ENCODE data around the gene PXDN. TPM values are rescaled to one million over a fixed set of nuclear protein-coding genes. Genes with fewer than 3 reads are reported as not detected.

The PXDN gene
- total and polyA plus RNA-seq, 9 donors = 36.0 to 116 (median 54.5) TPM

- H3K27me3 ChIP-seq = no peaks in the 10 kb centered on the region
- intact Hi-C loops (cut with DNase I) = no loop called here
- H3K4me1 ChIP-seq (ENCODE audit: insufficient read depth) = no peaks in the 10 kb centered on the region
- WGBS, 3 donors = 88 to 92% (median 92%) methylated on average over 9 of the region's 9 CpGs
- no peaks in the 10 kb centered on the region for H3K9me3 ChIP-seq
- TF ChIP-seq CTCF (IDR thresholded peaks at IDR 0.05) (no peak), POLR2A (IDR thresholded peaks at IDR 0.05) (no peak), EP300 (IDR thresholded peaks at IDR 0.05) (no peak)
- DNase-seq = no peak
- H3K36me3 ChIP-seq = no peaks in the 10 kb centered on the region
- no peak overlapping the region for H3K27ac ChIP-seq
- H3K4me3 ChIP-seq = no peak overlapping the region
These were observed 80.2 kb downstream of the PXDN start for GRCh38 chr2:1664076-1664605.

DNA sequence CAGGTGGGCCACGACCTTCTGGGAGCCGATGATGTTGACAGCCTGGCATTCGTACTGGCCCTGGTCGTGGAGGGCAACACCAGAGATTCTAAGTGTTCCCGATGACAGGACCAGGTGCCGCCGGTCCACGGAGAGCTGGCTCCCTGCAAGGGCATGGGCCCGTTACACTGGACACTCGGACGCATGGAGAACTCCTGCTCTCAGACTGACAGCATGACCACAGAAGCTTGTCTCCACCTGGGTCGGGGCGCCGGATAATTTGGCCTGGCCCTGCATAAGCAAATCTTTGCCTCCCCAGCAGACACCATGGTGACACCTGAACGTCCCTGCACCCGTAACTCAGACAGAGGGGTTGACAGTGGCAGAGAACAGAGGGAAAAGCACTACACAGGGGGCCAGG, 80.7 kb downstream of the PXDN start:
- Histone ChIP-seq H3K4me1 (ENCODE audit: insufficient read depth) (no peaks in the 10 kb centered on the region), H3K27me3 (no peaks in the 10 kb centered on the region), H3K9me3 (no peaks in the 10 kb centered on the region), H3K4me3 (no peak overlapping the region), H3K27ac (no peak overlapping the region), H3K36me3 (no peaks in the 10 kb centered on the region)
- intact Hi-C loops (cut with DNase I) = no loop called here
- WGBS, 3 donors = 86 to 94% (median 93%) methylated on average over 16 of the region's 16 CpGs
- DNase-seq = peak in 1 of 5 donors; percentile 11
- TF ChIP-seq POLR2A (IDR thresholded peaks at IDR 0.05) (no peak), EP300 (IDR thresholded peaks at IDR 0.05) (no peak), CTCF (IDR thresholded peaks at IDR 0.05) (no peak)

DNA sequence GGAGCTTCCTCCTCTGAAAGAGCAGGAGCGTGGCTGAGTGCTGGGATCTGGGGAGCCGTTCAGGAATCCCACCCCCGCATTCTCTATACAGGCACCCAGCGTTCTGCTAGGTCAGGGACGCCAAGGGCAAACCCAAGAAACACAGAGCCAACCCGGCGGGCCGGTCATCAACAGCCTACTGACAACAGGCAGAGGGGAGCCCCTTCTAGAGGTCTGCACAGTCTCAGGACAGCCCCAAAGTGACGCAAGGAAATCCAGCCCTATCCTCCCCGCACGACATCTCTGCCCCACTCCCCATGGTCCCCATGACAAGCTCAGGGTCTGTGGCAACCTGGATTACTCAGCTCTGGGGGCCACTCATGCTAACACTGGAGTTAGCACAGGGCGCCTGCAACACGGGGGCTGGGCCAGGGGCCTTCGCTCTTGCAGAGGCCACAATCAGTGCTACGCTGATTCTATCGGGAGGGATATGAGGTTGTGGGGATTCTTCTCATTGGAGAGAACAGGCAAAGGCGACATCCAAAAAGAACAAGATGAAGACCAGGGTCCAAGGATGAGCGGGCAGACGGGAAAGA, 81.6 kb downstream of the PXDN start:
- 86 to 92% (median 88%) methylated on average over 19 of the region's 19 CpGs for WGBS, 3 donors
- Histone ChIP-seq H3K27me3 (no peaks in the 10 kb centered on the region), H3K36me3 (no peaks in the 10 kb centered on the region), H3K27ac (no peak overlapping the region), H3K9me3 (no peaks in the 10 kb centered on the region), H3K4me3 (no peak overlapping the region), H3K4me1 (ENCODE audit: insufficient read depth) (no peaks in the 10 kb centered on the region)
- DNase-seq = peak in 2 of 5 donors; percentile 11 to 24
- intact Hi-C loops (cut with DNase I) = no loop called here
- no peak for TF ChIP-seq POLR2A (IDR thresholded peaks at IDR 0.05)
- TF ChIP-seq EP300 (IDR thresholded peaks at IDR 0.05) = no peak
- TF ChIP-seq CTCF (IDR thresholded peaks at IDR 0.05) = no peak

GRCh38 chr2:1661891-1662605, 82.3 kb downstream of the PXDN start:
- intact Hi-C loops (cut with DNase I) = no loop called here
- no peak overlapping the region for H3K4me3 ChIP-seq
- WGBS, 3 donors = 91 to 94% (median 93%) methylated on average over 19 of the region's 19 CpGs
- no peak overlapping the region for H3K27ac ChIP-seq
- DNase-seq = peak in 2 of 5 donors; percentile 15 to 27
- no peaks in the 10 kb centered on the region for H3K27me3 ChIP-seq
- no peaks in the 10 kb centered on the region for H3K9me3 ChIP-seq
- TF ChIP-seq CTCF (IDR thresholded peaks at IDR 0.05) = no peak
- no peak for TF ChIP-seq POLR2A (IDR thresholded peaks at IDR 0.05)
- TF ChIP-seq EP300 (IDR thresholded peaks at IDR 0.05) = no peak
- H3K36me3 ChIP-seq = no peaks in the 10 kb centered on the region
- H3K4me1 ChIP-seq (ENCODE audit: insufficient read depth) = no peaks in the 10 kb centered on the region
